Liver (tissue), 9 donors: Measurements from ENCODE around the gene EEFSEC. TPM values are rescaled to one million over a fixed set of nuclear protein-coding genes. Genes with fewer than 3 reads are reported as not detected.

Experiments
- DNase-seq: peaks from one replicate; pipeline ENCODE4 v3.0.0-alpha.2; 2017; ENCODE audit warnings: low spot score
- H3K27ac ChIP-seq, 2 donors: one replicate each; pipeline ENCODE4 v1.7.0; 2013; ENCODE audit warnings: inconsistent platforms in 2 of 2, low read length in 2 of 2, control low read depth in 1 of 2, low read depth in 1 of 2, mild to moderate bottlenecking in 1 of 2
- H3K27me3 ChIP-seq, 4 donors: one replicate each; pipeline versions ENCODE4 v1.6.1 to v1.7.0; 2013; ENCODE audit warnings: low read length in 3 of 4, inconsistent platforms in 1 of 4, mild to moderate bottlenecking in 1 of 4, moderate library complexity in 1 of 4; ENCODE audit not compliant: control insufficient read depth in 4 of 4, insufficient read depth in 4 of 4
- H3K36me3 ChIP-seq, 4 donors: one replicate each; pipeline versions ENCODE4 v1.6.1 to v1.7.0; 2013; ENCODE audit warnings: low read length in 3 of 4, mild to moderate bottlenecking in 3 of 4, low read depth in 1 of 4, moderate library complexity in 1 of 4; ENCODE audit not compliant: control insufficient read depth in 4 of 4, insufficient read depth in 3 of 4
- H3K4me1 ChIP-seq, 4 donors: one replicate each; pipeline versions ENCODE4 v1.6.1 to v1.7.0; 2013; ENCODE audit warnings: low read length in 3 of 4, mild to moderate bottlenecking in 3 of 4, moderate library complexity in 1 of 4; ENCODE audit not compliant: control insufficient read depth in 4 of 4, insufficient read depth in 4 of 4
- H3K4me3 ChIP-seq, 3 donors: one replicate each; pipeline versions ENCODE4 v1.6.1 to v1.7.0; 2013; ENCODE audit warnings: low read length in 3 of 3, control low read depth in 1 of 3, low read depth in 1 of 3, mild to moderate bottlenecking in 1 of 3
- H3K9ac ChIP-seq, 2 donors: one replicate each; pipeline ENCODE4 v1.7.0; 2013; ENCODE audit warnings: low read length in 2 of 2, mild to moderate bottlenecking in 2 of 2, moderate library complexity in 2 of 2, control low read depth in 1 of 2, low read depth in 1 of 2
- H3K9me3 ChIP-seq, 4 donors: one replicate each; pipeline versions ENCODE4 v1.6.1 to v1.7.0; 2013; ENCODE audit warnings: low read length in 3 of 4; ENCODE audit not compliant: control insufficient read depth in 4 of 4
- EGR1 ChIP-seq, 2 donors: IDR thresholded peaks; 2 replicates each; pipeline ENCODE4 v1.6.1; 2016 to 2018; ENCODE audit warnings: antibody characterized with exemption in 2 of 2, low read depth in 2 of 2
- FOXA1 ChIP-seq: IDR thresholded peaks from 2 replicates; pipeline ENCODE4 v1.6.1; 2016; ENCODE audit warnings: antibody characterized with exemption
- FOXA2 ChIP-seq: IDR thresholded peaks from 2 replicates; pipeline ENCODE4 v1.6.1; 2016; ENCODE audit warnings: antibody characterized with exemption
- GABPA ChIP-seq, 2 donors: IDR thresholded peaks in 1 of 2; conservative IDR thresholded peaks in 1 of 2; 2 replicates each; pipeline ENCODE4 v1.6.1; 2016; ENCODE audit warnings: antibody characterized with exemption in 2 of 2, mild to moderate bottlenecking in 1 of 2, moderate library complexity in 1 of 2
- HNF4A ChIP-seq, 2 donors: conservative IDR thresholded peaks; 2 replicates each; pipeline ENCODE4 v1.6.1; 2016; ENCODE audit warnings: antibody characterized with exemption in 2 of 2, mild to moderate bottlenecking in 2 of 2
- HNF4G ChIP-seq: IDR thresholded peaks from 2 replicates; pipeline ENCODE4 v1.6.1; 2016; ENCODE audit warnings: antibody characterized with exemption
- JUND ChIP-seq, 2 donors: IDR thresholded peaks; 2 replicates each; pipeline ENCODE4 v1.6.1; 2016; ENCODE audit warnings: antibody characterized with exemption in 2 of 2
- MAX ChIP-seq: IDR thresholded peaks from 2 replicates; pipeline ENCODE4 v1.6.1; 2016; ENCODE audit warnings: antibody characterized with exemption
- NR2F2 ChIP-seq: IDR thresholded peaks from 2 replicates; pipeline ENCODE4 v1.6.1; 2016; ENCODE audit warnings: antibody characterized with exemption
- RAD21 ChIP-seq, 2 donors: IDR thresholded peaks; 2 replicates each; pipeline ENCODE4 v1.6.1; 2016; ENCODE audit warnings: antibody characterized with exemption in 2 of 2, mild to moderate bottlenecking in 2 of 2
- RXRA ChIP-seq, 2 donors: IDR thresholded peaks; 2 replicates each; pipeline ENCODE4 v1.6.1; 2017 to 2018; ENCODE audit warnings: antibody characterized with exemption in 2 of 2, mild to moderate bottlenecking in 1 of 2
- SP1 ChIP-seq: IDR thresholded peaks from 2 replicates; pipeline ENCODE4 v1.6.1; 2018; ENCODE audit warnings: antibody characterized with exemption, mild to moderate bottlenecking
- TAF1 ChIP-seq: conservative IDR thresholded peaks from 2 replicates; pipeline ENCODE4 v1.6.1; 2016; ENCODE audit warnings: antibody characterized with exemption, mild to moderate bottlenecking
- YY1 ChIP-seq: IDR thresholded peaks from 2 replicates; pipeline ENCODE4 v1.6.1; 2016; ENCODE audit warnings: antibody characterized with exemption, mild to moderate bottlenecking
- ZBTB33 ChIP-seq: IDR thresholded peaks from 2 replicates; pipeline ENCODE4 v1.6.1; 2016; ENCODE audit warnings: antibody characterized with exemption
- WGBS: extraction: QIAGEN DNeasy Blood & Tissue Kit; methylation state at CpG from one replicate; pipeline ENCODE4 v1.1.7; 2013; 5-methylcytosine and 5-hydroxymethylcytosine counted together
- polyA plus RNA-seq, 2 donors: library from polyadenylated mRNA; stranded (reverse) in 1 of 2; unstranded in 1 of 2; fragments of 200-250 nt in 1 of 2; fragments of >200 nt in 1 of 2; fragmentation: Nextera tagmentation in 1 of 2; extraction: Ambion mirVana in 1 of 2; gene quantifications; one replicate each; pipeline versions ENCODE4 v1.2.1 to v1.2.3, GENCODE V29; 2013 to 2015
- total RNA-seq, 2 donors: library from RNA; depleted of rRNA; stranded (reverse); fragments of >200 nt; gene quantifications; one replicate each; pipeline ENCODE4 v1.2.3, GENCODE V29; 2014
- TF ChIP-seq, protein P1 (sequence below): IDR thresholded peaks from 2 replicates; pipeline ENCODE4 v1.6.1; 2016; ENCODE audit warnings: antibody characterized with exemption
- TF ChIP-seq, protein P2 (sequence below): IDR thresholded peaks from 2 replicates; pipeline ENCODE4 v1.6.1; 2016; ENCODE audit warnings: antibody characterized with exemption, mild to moderate bottlenecking
- TF ChIP-seq, protein P3 (sequence below): fragments of 150-350 bp; IDR thresholded peaks from 2 replicates; pipeline ENCODE4 v1.5.1; 2017; ENCODE audit warnings: improper control_type of control experiment, low read depth, low read length; ENCODE audit not compliant: missing input control
- donor health status: healthy.
- donor health status: healthy.
- donor health status: healthy.
- donor health status: healthy.
- donor health status: healthy.

The EEFSEC gene
- total and polyA plus RNA-seq, 4 donors, result 8.4 to 13.1 (median 10.7) TPM

GRCh38 chr3:128254066-128254590, 100.8 kb downstream of the EEFSEC start:
- WGBS, result 97% methylated on average over 7 of the region's 7 CpGs
- Histone ChIP-seq H3K9me3 (no peaks in the 10 kb centered on the region), H3K27me3 (no peaks in the 10 kb centered on the region), H3K4me1 (no peaks in the 10 kb centered on the region), H3K4me3 (no peak overlapping the region), H3K9ac (no peak overlapping the region), H3K36me3 (peaks cover 0 to 4% (median 0%) of the 10 kb centered on the region in 4 donors), H3K27ac (no peak overlapping the region)
- no peak for TF ChIP-seq FOXA2
- no peak for TF ChIP-seq TAF1
- TF ChIP-seq RAD21 (IDR thresholded peaks at IDR 0.05), result no peak
- TF ChIP-seq, protein P1, sequence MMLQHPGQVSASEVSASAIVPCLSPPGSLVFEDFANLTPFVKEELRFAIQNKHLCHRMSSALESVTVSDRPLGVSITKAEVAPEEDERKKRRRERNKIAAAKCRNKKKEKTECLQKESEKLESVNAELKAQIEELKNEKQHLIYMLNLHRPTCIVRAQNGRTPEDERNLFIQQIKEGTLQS, result no peak
- TF ChIP-seq JUND (IDR thresholded peaks at IDR 0.05), result no peak
- TF ChIP-seq, protein P2, sequence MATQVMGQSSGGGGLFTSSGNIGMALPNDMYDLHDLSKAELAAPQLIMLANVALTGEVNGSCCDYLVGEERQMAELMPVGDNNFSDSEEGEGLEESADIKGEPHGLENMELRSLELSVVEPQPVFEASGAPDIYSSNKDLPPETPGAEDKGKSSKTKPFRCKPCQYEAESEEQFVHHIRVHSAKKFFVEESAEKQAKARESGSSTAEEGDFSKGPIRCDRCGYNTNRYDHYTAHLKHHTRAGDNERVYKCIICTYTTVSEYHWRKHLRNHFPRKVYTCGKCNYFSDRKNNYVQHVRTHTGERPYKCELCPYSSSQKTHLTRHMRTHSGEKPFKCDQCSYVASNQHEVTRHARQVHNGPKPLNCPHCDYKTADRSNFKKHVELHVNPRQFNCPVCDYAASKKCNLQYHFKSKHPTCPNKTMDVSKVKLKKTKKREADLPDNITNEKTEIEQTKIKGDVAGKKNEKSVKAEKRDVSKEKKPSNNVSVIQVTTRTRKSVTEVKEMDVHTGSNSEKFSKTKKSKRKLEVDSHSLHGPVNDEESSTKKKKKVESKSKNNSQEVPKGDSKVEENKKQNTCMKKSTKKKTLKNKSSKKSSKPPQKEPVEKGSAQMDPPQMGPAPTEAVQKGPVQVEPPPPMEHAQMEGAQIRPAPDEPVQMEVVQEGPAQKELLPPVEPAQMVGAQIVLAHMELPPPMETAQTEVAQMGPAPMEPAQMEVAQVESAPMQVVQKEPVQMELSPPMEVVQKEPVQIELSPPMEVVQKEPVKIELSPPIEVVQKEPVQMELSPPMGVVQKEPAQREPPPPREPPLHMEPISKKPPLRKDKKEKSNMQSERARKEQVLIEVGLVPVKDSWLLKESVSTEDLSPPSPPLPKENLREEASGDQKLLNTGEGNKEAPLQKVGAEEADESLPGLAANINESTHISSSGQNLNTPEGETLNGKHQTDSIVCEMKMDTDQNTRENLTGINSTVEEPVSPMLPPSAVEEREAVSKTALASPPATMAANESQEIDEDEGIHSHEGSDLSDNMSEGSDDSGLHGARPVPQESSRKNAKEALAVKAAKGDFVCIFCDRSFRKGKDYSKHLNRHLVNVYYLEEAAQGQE, result no peak
- TF ChIP-seq MAX, result no peak
- no peak for TF ChIP-seq RXRA (IDR thresholded peaks at IDR 0.05)
- no peak for TF ChIP-seq ZBTB33
- TF ChIP-seq HNF4A (conservative IDR thresholded peaks at IDR 0.05), result no peak
- TF ChIP-seq EGR1 (IDR thresholded peaks at IDR 0.05; ENCODE audit: low read depth in 2 of 2), result no peak
- no peak for TF ChIP-seq FOXA1
- no peak for TF ChIP-seq SP1
- TF ChIP-seq HNF4G, result no peak
- no peak for TF ChIP-seq GABPA (IDR thresholded peaks at IDR 0.05 in 1 of 2, conservative IDR thresholded peaks at IDR 0.05 in 1 of 2)
- TF ChIP-seq, protein P3, sequence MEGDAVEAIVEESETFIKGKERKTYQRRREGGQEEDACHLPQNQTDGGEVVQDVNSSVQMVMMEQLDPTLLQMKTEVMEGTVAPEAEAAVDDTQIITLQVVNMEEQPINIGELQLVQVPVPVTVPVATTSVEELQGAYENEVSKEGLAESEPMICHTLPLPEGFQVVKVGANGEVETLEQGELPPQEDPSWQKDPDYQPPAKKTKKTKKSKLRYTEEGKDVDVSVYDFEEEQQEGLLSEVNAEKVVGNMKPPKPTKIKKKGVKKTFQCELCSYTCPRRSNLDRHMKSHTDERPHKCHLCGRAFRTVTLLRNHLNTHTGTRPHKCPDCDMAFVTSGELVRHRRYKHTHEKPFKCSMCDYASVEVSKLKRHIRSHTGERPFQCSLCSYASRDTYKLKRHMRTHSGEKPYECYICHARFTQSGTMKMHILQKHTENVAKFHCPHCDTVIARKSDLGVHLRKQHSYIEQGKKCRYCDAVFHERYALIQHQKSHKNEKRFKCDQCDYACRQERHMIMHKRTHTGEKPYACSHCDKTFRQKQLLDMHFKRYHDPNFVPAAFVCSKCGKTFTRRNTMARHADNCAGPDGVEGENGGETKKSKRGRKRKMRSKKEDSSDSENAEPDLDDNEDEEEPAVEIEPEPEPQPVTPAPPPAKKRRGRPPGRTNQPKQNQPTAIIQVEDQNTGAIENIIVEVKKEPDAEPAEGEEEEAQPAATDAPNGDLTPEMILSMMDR, result no peak
- no peak for TF ChIP-seq NR2F2
- TF ChIP-seq YY1, result no peak
- DNase-seq, result no peak
